GM19240 (cell line): ENCODE results near the gene AK8.
"Not testable (repeated sequence)": the region's sequence is repeated elsewhere in the genome, so short reads cannot be mapped to it uniquely, and the experiment has no call there.

Source experiments
- DNase-seq: peaks from one replicate; pipeline ENCODE4 v3.0.0; 2011; ENCODE audit warnings: low spot score; ENCODE audit not compliant: insufficient read length

The AK8 gene

GRCh38 chr9:132774886-132775285, 103.2 kb downstream of the AK8 start:
- no peak for DNase-seq

GRCh38 chr9:132773764-132774339, 104.2 kb downstream of the AK8 start:
- no peak for DNase-seq

- no peak for DNase-seq
Observed at GRCh38 chr9:132773093-132773492, 105.0 kb downstream of the AK8 start.

GRCh38 chr9:132771752-132772151, 106.3 kb downstream of the AK8 start:
- DNase-seq, result not testable (repeated sequence)

- no peak for DNase-seq
Observed at GRCh38 chr9:132770770-132771310, 107.2 kb downstream of the AK8 start.

- DNase-seq, result peak; percentile 53
Observed at GRCh38 chr9:132769906-132770769, 107.9 kb downstream of the AK8 start.

GRCh38 chr9:132768932-132769905, 108.9 kb downstream of the AK8 start:
- peak; percentile 49 for DNase-seq

GRCh38 chr9:132763574-132763973, 114.5 kb downstream of the AK8 start:
- no peak for DNase-seq

- no peak for DNase-seq
Observed at GRCh38 chr9:132762896-132763295, 115.2 kb downstream of the AK8 start.

- no peak for DNase-seq
Observed at GRCh38 chr9:132761602-132762001, 116.5 kb downstream of the AK8 start.

GRCh38 chr9:132760057-132760456, 118.0 kb downstream of the AK8 start:
- DNase-seq, result no peak

GRCh38 chr9:132757016-132757415, 121.1 kb downstream of the AK8 start:
- no peak for DNase-seq

GRCh38 chr9:132756214-132756845, 121.8 kb downstream of the AK8 start:
- no peak for DNase-seq

GRCh38 chr9:132755096-132755495, 123.0 kb downstream of the AK8 start:
- no peak for DNase-seq

- DNase-seq, result no peak
Observed at GRCh38 chr9:132754236-132754635, 123.8 kb downstream of the AK8 start.

- no peak for DNase-seq
Observed at GRCh38 chr9:132753593-132753880, 124.5 kb downstream of the AK8 start.

- DNase-seq, result no peak
Observed at GRCh38 chr9:132752877-132753592, 125.0 kb downstream of the AK8 start.

- DNase-seq, result no peak
Observed at GRCh38 chr9:132750668-132751067, 127.4 kb downstream of the AK8 start.

GRCh38 chr9:132749306-132749705, 128.8 kb downstream of the AK8 start:
- no peak for DNase-seq

- DNase-seq, result no peak
Observed at GRCh38 chr9:132748450-132748849, 129.6 kb downstream of the AK8 start.
